ENCODE data around the gene ARSG.
"Not testable (repeated sequence)": the region's sequence is repeated elsewhere in the genome, so short reads cannot be mapped to it uniquely, and the experiment has no call there.

The ARSG gene

DNA sequence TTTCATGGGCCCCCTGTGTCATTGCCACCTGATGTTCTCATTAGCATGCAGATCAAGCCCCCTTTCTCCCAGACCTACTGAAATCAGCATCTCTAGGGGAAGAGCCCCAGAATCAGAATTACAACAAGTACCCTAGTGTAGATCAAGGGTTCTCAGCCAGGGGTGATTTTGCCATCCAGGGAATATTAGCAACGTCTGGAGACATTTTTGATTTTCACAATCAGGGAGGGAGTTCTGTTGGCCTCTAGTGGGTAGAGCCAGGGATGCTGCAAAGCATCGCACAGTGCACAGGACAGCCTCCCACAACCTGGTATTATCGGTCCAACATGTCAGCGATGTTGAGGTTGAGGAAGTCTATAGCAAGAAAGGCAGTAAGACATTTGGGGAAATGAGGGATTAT lies 36.1 kb upstream of the ARSG start:
- H3K27ac ChIP-seq, result no peak overlapping the region
- TF ChIP-seq ZFX (IDR thresholded peaks at IDR 0.05) (no peak), CTCF (conservative IDR thresholded peaks at IDR 0.05) (no peak)

- TF ChIP-seq CTCF (conservative IDR thresholded peaks at IDR 0.05), result no peak
- no peak for TF ChIP-seq ZFX (IDR thresholded peaks at IDR 0.05)
- H3K27ac ChIP-seq, result no peak overlapping the region
Measured at GRCh38 chr17:68255731-68256538, 35.4 kb upstream of the ARSG start.

DNA sequence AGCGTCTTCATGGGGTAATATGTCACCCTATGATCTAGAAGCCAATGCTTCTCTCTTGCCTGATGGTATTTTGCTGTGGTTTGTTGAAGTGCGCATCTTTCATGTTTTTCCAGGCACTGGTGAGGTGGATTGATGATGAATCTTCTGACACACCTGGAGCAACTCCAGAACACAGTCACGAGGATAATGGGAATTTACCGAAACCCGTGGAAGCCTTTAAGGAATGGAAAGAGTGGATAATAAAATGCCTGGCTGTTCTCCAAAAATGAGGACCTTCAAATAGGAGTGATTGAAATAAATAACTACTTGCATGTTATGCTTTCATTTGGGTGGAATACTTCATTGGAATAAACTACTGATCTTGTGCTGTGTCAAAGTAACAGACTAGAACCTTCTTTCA lies 34.6 kb upstream of the ARSG start:
- not testable (repeated sequence) for H3K27ac ChIP-seq

DNA sequence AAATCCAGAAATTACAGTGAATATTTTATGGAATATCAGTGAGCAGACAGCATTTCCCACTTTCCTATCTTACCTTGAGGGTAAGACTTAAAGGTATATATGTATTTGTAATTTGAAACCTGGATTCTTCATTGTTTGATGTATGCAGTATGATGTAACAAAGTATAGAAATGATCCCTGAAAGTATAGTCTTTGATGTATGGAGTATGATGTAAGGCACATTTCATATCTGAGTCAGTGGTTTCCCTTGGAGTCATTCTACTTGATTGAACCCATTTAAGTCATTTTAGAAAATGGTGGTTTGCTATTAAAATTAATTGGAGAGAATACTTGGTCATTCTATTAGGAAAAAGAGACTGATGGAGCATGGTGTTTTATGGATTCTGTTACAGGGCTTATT lies 33.4 kb upstream of the ARSG start:
- TF ChIP-seq CTCF (conservative IDR thresholded peaks at IDR 0.05), result no peak
- TF ChIP-seq ZFX (IDR thresholded peaks at IDR 0.05), result no peak
- H3K27ac ChIP-seq, result no peak overlapping the region

GRCh38 chr17:68258890-68259647 lies 32.2 kb upstream of the ARSG start:
- H3K27ac ChIP-seq, result not testable (repeated sequence)

DNA sequence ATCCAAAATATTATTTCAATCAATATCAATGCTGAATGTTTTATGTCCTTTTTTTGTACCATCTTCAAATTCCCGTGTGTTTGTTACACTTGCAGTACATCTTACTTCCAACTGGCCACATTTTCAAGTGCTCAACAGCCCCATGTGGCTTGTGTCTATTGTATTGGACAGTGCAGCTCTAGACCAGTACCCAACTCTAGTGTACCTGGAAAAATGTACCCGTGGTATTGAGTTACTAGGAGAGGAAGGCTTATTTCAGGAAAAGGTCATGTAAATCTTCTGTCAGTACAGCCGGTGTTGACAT lies 31.7 kb upstream of the ARSG start:
- H3K27ac ChIP-seq, result not testable (repeated sequence)

DNA sequence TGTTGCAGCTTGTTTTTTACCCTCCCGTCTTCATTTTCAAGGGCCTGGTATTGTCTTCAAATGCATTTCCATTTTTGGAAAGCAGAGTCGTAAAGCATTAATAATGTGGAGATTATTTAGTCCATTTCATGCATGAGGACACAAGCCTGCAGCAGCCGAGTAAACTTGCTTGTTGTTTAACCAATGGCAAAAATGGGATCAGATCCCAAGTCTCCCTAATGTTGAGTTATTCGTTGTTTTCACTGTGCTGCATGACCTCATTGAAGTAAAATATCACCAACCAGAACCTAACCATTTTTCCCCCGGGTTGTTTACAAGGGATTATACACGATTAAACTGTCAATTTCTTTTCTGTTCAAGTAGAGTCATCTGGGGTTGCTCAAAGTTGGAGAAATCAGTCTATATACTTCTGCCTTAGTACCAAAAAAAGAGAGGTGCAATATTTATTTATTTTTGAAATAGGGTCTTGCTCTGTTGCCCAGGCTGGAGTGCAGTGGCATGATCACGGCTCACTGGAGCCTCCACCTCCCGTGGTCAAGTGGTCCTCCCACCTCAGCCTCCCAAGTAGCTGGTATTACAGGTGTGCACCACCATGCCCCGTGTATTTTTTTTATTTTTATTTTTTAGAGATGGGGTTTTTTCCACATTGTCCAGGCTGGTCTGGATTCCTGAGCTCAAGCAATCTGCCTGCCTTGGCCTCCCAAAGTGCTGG lies 31.1 kb upstream of the ARSG start:
- H3K27ac ChIP-seq, result no peak overlapping the region
- TF ChIP-seq ZFX (IDR thresholded peaks at IDR 0.05) (no peak), CTCF (conservative IDR thresholded peaks at IDR 0.05) (no peak)

GRCh38 chr17:68262467-68262866 lies 28.8 kb upstream of the ARSG start:
- H3K27ac ChIP-seq, result not testable (repeated sequence)

DNA sequence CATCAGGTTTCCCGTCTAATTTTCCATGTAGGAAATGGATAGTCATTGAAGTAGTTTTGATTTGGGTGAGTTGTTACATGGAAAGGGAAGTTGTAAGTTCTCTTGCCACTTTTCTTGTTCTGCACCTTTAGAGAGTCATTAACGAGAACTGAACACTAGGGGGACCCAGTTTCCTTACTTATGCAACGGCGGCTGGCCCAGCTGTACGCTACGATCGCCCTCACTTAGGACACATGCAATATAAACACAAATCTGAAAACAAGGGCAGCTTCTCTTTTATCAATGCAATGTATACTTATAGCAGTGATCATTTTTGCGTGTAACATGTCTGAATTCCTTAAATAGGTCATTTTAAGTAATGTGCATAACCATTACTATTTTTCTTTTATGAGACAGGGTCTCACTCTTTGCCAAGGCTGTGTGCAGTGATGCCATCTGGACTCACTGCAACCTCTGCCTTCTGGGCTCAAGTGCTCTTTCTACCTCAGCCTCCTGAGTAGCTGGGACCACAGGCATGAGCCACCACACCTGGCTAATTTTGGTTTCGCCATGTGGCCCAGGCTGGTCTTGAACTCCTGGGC lies 28.1 kb upstream of the ARSG start:
- not testable (repeated sequence) for H3K27ac ChIP-seq
- peak; percentile 65 for TF ChIP-seq CTCF (conservative IDR thresholded peaks at IDR 0.05)

DNA sequence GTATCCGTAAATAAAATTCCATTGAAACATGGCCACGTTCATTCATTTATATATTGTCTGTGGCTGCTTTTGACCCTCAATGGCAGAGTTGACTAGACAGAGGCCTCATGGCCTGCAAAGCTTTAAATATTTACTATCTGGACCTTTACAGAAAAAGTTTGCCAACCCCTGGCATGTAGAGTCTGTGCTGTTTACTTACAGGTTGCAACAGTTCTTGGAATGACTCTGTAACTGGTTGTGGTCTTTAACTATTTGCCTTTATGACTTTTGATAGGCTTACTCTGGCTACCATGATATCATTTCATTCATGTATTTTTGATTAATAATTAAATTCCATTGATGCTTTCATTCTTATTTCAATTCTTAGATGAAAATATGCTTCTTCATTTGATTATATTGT lies 25.5 kb upstream of the ARSG start:
- not testable (repeated sequence) for H3K27ac ChIP-seq

All from C4-2B (cell line).